Tibial artery (tissue), 4 donors: ENCODE data around the gene WDR6.

Source experiments
- DNase-seq, 2 donors: peaks; one replicate each; pipeline ENCODE4 v3.0.0-alpha.2; 2019
- H3K27ac ChIP-seq, 2 donors: fragments of 200-600 bp; sonication (generic) in 1 of 2; 1 replicate in 1 of 2; 2 replicates in 1 of 2; pipeline ENCODE4 v1.5.1; 2018 to 2019; ENCODE audit warnings: mild to moderate bottlenecking in 1 of 2
- H3K27me3 ChIP-seq, 2 donors: fragments of 200-600 bp; sonication (generic) in 1 of 2; one replicate each; pipeline versions ENCODE4 v1.5.1 to v1.6.0; 2016 to 2019
- H3K36me3 ChIP-seq, 3 donors: fragments of 200-600 bp; sonication (generic) in 2 of 3; one replicate each; pipeline ENCODE4 v1.5.1; 2016 to 2019; ENCODE audit warnings: mild to moderate bottlenecking in 2 of 3
- H3K4me1 ChIP-seq, 4 donors: fragments of 200-600 bp; sonication (generic) in 2 of 4; 1 replicate in 3 of 4; 2 replicates in 1 of 4; pipeline ENCODE4 v1.5.1; 2016 to 2019
- H3K4me3 ChIP-seq, 2 donors: fragments of 200-600 bp; sonication (generic) in 1 of 2; 1 replicate in 1 of 2; 2 replicates in 1 of 2; pipeline ENCODE4 v1.5.1; 2018 to 2019; ENCODE audit warnings: mild to moderate bottlenecking in 2 of 2
- H3K9me3 ChIP-seq, 3 donors: fragments of 200-600 bp; sonication (generic) in 1 of 3; one replicate each; pipeline ENCODE4 v1.5.1; 2016 to 2019
- CTCF ChIP-seq, 2 experiments: fragments of 200-600 bp in 1 of 2; fragments of 450-650 bp in 1 of 2; IDR thresholded peaks; one replicate each; pipeline ENCODE4 v1.5.1; 2017 to 2019; ENCODE audit warnings: antibody characterized with exemption in 2 of 2, mild to moderate bottlenecking in 1 of 2, moderate library complexity in 1 of 2
- intact Hi-C: fragments of 100-400 bp; cut with DNase I; formaldehyde crosslinking; loops from one replicate; pipeline ENCODE4 v1.15.0; 2023; ENCODE audit warnings: low total_unique reads

Gene WDR6

GRCh38 chr3:48999085-48999858 is 7.9 kb upstream of the WDR6 start:
- no peaks in the 10 kb centered on the region for H3K27me3 ChIP-seq
- H3K36me3 ChIP-seq, result peaks cover 0 to 73% (median 8%) of the 10 kb centered on the region in 3 donors
- no peak for DNase-seq
- H3K4me1 ChIP-seq, result no peaks in the 10 kb centered on the region
- H3K27ac ChIP-seq, result no peak overlapping the region
- no peaks in the 10 kb centered on the region for H3K9me3 ChIP-seq
- no peak overlapping the region for H3K4me3 ChIP-seq
- TF ChIP-seq CTCF (IDR thresholded peaks at IDR 0.05), result no peak
- intact Hi-C loops, result no loop called here

GRCh38 chr3:49001155-49001554 is 6.0 kb upstream of the WDR6 start:
- intact Hi-C loops, result no loop called here
- no peak for DNase-seq
- Histone ChIP-seq H3K27ac (no peak overlapping the region), H3K36me3 (peaks cover 0 to 64% (median 14%) of the 10 kb centered on the region in 3 donors), H3K27me3 (no peaks in the 10 kb centered on the region), H3K4me3 (no peak overlapping the region), H3K9me3 (no peaks in the 10 kb centered on the region), H3K4me1 (peaks cover 0 to 3% (median 2%) of the 10 kb centered on the region in 4 donors)
- TF ChIP-seq CTCF (IDR thresholded peaks at IDR 0.05), result no peak

GRCh38 chr3:49004352-49005302 is 2.6 kb upstream of the WDR6 start:
- H3K27me3 ChIP-seq, result no peaks in the 10 kb centered on the region
- peaks cover 0 to 40% (median 6%) of the 10 kb centered on the region in 3 donors for H3K36me3 ChIP-seq
- intact Hi-C loops, result no loop called here
- no peaks in the 10 kb centered on the region for H3K9me3 ChIP-seq
- DNase-seq, result no peak
- peaks cover 0 to 18% (median 17%) of the 10 kb centered on the region in 4 donors for H3K4me1 ChIP-seq
- H3K27ac ChIP-seq, result no peak overlapping the region
- no peak for TF ChIP-seq CTCF (IDR thresholded peaks at IDR 0.05)
- no peak overlapping the region for H3K4me3 ChIP-seq

GRCh38 chr3:49005303-49005680 is 1.9 kb upstream of the WDR6 start:
- Histone ChIP-seq H3K36me3 (peaks cover 0 to 40% (median 6%) of the 10 kb centered on the region in 3 donors), H3K27ac (peak overlapping the region in 1 of 2 donors; percentile 97), H3K4me3 (no peak overlapping the region), H3K27me3 (no peaks in the 10 kb centered on the region), H3K9me3 (no peaks in the 10 kb centered on the region), H3K4me1 (peaks cover 0 to 18% (median 17%) of the 10 kb centered on the region in 4 donors)
- TF ChIP-seq CTCF (IDR thresholded peaks at IDR 0.05), result no peak
- no peak for DNase-seq
- intact Hi-C loops, result no loop called here

- H3K27me3 ChIP-seq, result no peaks in the 10 kb centered on the region
- no peak for TF ChIP-seq CTCF (IDR thresholded peaks at IDR 0.05)
- H3K27ac ChIP-seq, result peak overlapping the region; percentile 92 to 97
- no peaks in the 10 kb centered on the region for H3K9me3 ChIP-seq
- intact Hi-C loops, result no loop called here
- peak overlapping the region; percentile 72 to 77 for H3K4me3 ChIP-seq
- peaks cover 0 to 18% (median 17%) of the 10 kb centered on the region in 4 donors for H3K4me1 ChIP-seq
- no peak for DNase-seq
- H3K36me3 ChIP-seq, result peaks cover 0 to 39% (median 6%) of the 10 kb centered on the region in 3 donors
These were observed 1.2 kb upstream of the WDR6 start for GRCh38 chr3:49005998-49006397.
